Fibroblast of pulmonary artery (primary cell): ENCODE measurements around the gene FOXP2.

Experiments
- DNase-seq: peaks from one replicate; pipeline ENCODE4 v3.0.0-alpha.2; 2010; ENCODE audit warnings: low read depth
- H3K4me3 ChIP-seq: replicated peaks from 2 replicates; pipeline ENCODE4 v1.5.1; 2011; ENCODE audit warnings: low read depth, mild to moderate bottlenecking, control low read depth, low read length, moderate library complexity
- CTCF ChIP-seq: IDR thresholded peaks from 2 replicates; pipeline ENCODE4 v1.5.1; 2011; ENCODE audit warnings: mild to moderate bottlenecking, control low read depth, low read length, inconsistent platforms; ENCODE audit errors: missing control alignments

Gene FOXP2

GRCh38 chr7:114644455-114644854 is 229.8 kb downstream of the FOXP2 start:
- H3K4me3 ChIP-seq, result no peak overlapping the region
- TF ChIP-seq CTCF, result no peak
- no peak for DNase-seq

GRCh38 chr7:114645451-114645850 is 230.8 kb downstream of the FOXP2 start:
- DNase-seq, result no peak
- no peak for TF ChIP-seq CTCF
- no peak overlapping the region for H3K4me3 ChIP-seq

GRCh38 chr7:114647518-114647917 is 232.9 kb downstream of the FOXP2 start:
- no peak for TF ChIP-seq CTCF
- H3K4me3 ChIP-seq, result no peak overlapping the region
- DNase-seq, result no peak

GRCh38 chr7:114648117-114648516 is 233.5 kb downstream of the FOXP2 start:
- DNase-seq, result no peak
- no peak overlapping the region for H3K4me3 ChIP-seq
- no peak for TF ChIP-seq CTCF

- TF ChIP-seq CTCF, result no peak
- no peak for DNase-seq
These were observed 234.1 kb downstream of the FOXP2 start for GRCh38 chr7:114648680-114649079.

GRCh38 chr7:114649689-114650088 is 235.1 kb downstream of the FOXP2 start:
- no peak for TF ChIP-seq CTCF
- H3K4me3 ChIP-seq, result no peak overlapping the region
- no peak for DNase-seq

More at GRCh38 chr7:114648680-114649079, 234.1 kb downstream of the FOXP2 start:
- no peak overlapping the region for H3K4me3 ChIP-seq

- TF ChIP-seq CTCF, result no peak
- no peak overlapping the region for H3K4me3 ChIP-seq
- no peak for DNase-seq
These were observed 235.9 kb downstream of the FOXP2 start for GRCh38 chr7:114650491-114650890.
